GM10248 (cell line): ENCODE data around the gene AGBL3.

ENCODE experiments used
- CTCF ChIA-PET: fragments of 300-600 bp; sonication (Branson Sonifier 250); formaldehyde crosslinking; extraction: SDS; loops from one replicate; lab custom pipeline; 2021; ENCODE audit warnings: antibody characterized with exemption; lab: Yijun Ruan, JAX
- POLR2A ChIA-PET: fragments of 350-650 bp; sonication (Branson Sonifier 250); formaldehyde crosslinking; extraction: SDS; loops from one replicate; lab custom pipeline; 2020; ENCODE audit warnings: antibody characterized with exemption; lab: Yijun Ruan, JAX
- DNase-seq: peaks from one replicate; pipeline ENCODE4 v3.0.0; 2012; ENCODE audit errors: extremely low spot score
- CTCF ChIP-seq: IDR thresholded peaks from 2 replicates; pipeline ENCODE4 v1.5.1; 2012; ENCODE audit warnings: mild to moderate bottlenecking, low read depth; ENCODE audit errors: extremely low read depth, missing control alignments, control extremely low read depth

The AGBL3 gene

GRCh38 chr7:134941185-134941900 lies 45.0 kb upstream of the AGBL3 start:
- TF ChIP-seq CTCF = no peak
- ChIA-PET CTCF (interaction anchor here (1.1 to 1.6 kb wide), 3 partner anchors 21 to 217 kb away, joined by 3 to 4 read pairs (median 4); no protein-coding TSS in a partner anchor), POLR2A (no interaction called here)
- no peak for DNase-seq

GRCh38 chr7:134941952-134942351 lies 44.4 kb upstream of the AGBL3 start:
- POLR2A ChIA-PET = no interaction called here
- no peak for TF ChIP-seq CTCF
- DNase-seq = no peak
- CTCF ChIA-PET = interaction anchor here (0.7 to 1.7 kb wide), 4 partner anchors 8 to 309 kb away, joined by 3 to 10 read pairs (median 4); no protein-coding TSS in a partner anchor

- ChIA-PET POLR2A (interaction anchor here (0.6 kb wide), 1 partner anchor 407 kb away, joined by 5 read pairs; no protein-coding TSS in a partner anchor), CTCF (interaction anchor here (0.7 to 1.7 kb wide), 8 partner anchors 9 to 313 kb away, joined by 3 to 10 read pairs (median 3); no protein-coding TSS in a partner anchor)
- no peak for TF ChIP-seq CTCF
- DNase-seq = no peak
Observed at GRCh38 chr7:134942690-134943466, 43.4 kb upstream of the AGBL3 start.

- DNase-seq = peak; percentile 43
- ChIA-PET CTCF (interaction anchor here (0.6 to 2.2 kb wide), 7 partner anchors 13 to 314 kb away, joined by 3 to 14 read pairs (median 3); no protein-coding TSS in a partner anchor), POLR2A (no interaction called here)
- peak; percentile 40 for TF ChIP-seq CTCF
Observed at GRCh38 chr7:134943785-134944400, 42.4 kb upstream of the AGBL3 start.

GRCh38 chr7:134945691-134946090 lies 40.6 kb upstream of the AGBL3 start:
- ChIA-PET CTCF (interaction anchor here (0.7 to 2.2 kb wide), 6 partner anchors 8 to 432 kb away, joined by 3 to 14 read pairs (median 3); no protein-coding TSS in a partner anchor), POLR2A (no interaction called here)
- no peak for TF ChIP-seq CTCF
- no peak for DNase-seq

- no peak for TF ChIP-seq CTCF
- ChIA-PET POLR2A (no interaction called here), CTCF (no interaction called here)
- DNase-seq = no peak
Observed at GRCh38 chr7:134946260-134946659, 40.0 kb upstream of the AGBL3 start.
